Mesothelial cell of epicardium (in vitro differentiated cells): Measurements from ENCODE around the gene NAP1L3. TPM values are rescaled to one million over a fixed set of nuclear protein-coding genes. Genes with fewer than 3 reads are reported as not detected.

ENCODE experiments used
- DNase-seq, 2 experiments: peaks; one replicate each; pipeline ENCODE4 v3.0.0; 2021; ENCODE audit warnings: low spot score in 2 of 2; ENCODE audit not compliant: unreplicated experiment in 2 of 2
- H3K27ac Mint-ChIP-seq: 2 replicates; pipeline ENCODE4 v1.8.0; 2021; ENCODE audit warnings: mixed read lengths
- H3K27me3 Mint-ChIP-seq: 2 replicates; pipeline ENCODE4 v1.8.0; 2021; ENCODE audit warnings: low read depth, mixed read lengths
- H3K36me3 Mint-ChIP-seq: 2 replicates; pipeline ENCODE4 v1.8.0; 2021; ENCODE audit warnings: mixed read lengths
- H3K4me1 Mint-ChIP-seq: 2 replicates; pipeline ENCODE4 v1.8.0; 2021; ENCODE audit warnings: mixed read lengths
- H3K4me3 Mint-ChIP-seq: 2 replicates; pipeline ENCODE4 v1.8.0; 2021; ENCODE audit warnings: mild to moderate bottlenecking, moderate library complexity, mixed read lengths
- H3K9me3 Mint-ChIP-seq: 2 replicates; pipeline ENCODE4 v1.8.0; 2021; ENCODE audit warnings: mixed read lengths
- total RNA-seq: library from RNA; stranded (reverse); gene quantifications from 3 replicates; pipeline ENCODE4 v1.2.1, GENCODE V29; 2021
- TF ChIP-seq, protein P1 (sequence below): fragments of 200-600 bp; sonication (generic); IDR thresholded peaks from one replicate; pipeline ENCODE4 v1.5.0; 2021; ENCODE audit warnings: antibody characterized with exemption; ENCODE audit not compliant: unreplicated experiment

NAP1L3 gene
- total RNA-seq, 1 donor from 2014 or later = 25.4 TPM

- no peak for DNase-seq
- Mint-ChIP-seq H3K4me1 (no peaks in the 10 kb centered on the region), H3K36me3 (no peaks in the 10 kb centered on the region), H3K4me3 (no peak overlapping the region), H3K27me3 (peaks cover 4% of the 10 kb centered on the region), H3K9me3 (no peaks in the 10 kb centered on the region), H3K27ac (no peak overlapping the region)
- TF ChIP-seq, protein P1, sequence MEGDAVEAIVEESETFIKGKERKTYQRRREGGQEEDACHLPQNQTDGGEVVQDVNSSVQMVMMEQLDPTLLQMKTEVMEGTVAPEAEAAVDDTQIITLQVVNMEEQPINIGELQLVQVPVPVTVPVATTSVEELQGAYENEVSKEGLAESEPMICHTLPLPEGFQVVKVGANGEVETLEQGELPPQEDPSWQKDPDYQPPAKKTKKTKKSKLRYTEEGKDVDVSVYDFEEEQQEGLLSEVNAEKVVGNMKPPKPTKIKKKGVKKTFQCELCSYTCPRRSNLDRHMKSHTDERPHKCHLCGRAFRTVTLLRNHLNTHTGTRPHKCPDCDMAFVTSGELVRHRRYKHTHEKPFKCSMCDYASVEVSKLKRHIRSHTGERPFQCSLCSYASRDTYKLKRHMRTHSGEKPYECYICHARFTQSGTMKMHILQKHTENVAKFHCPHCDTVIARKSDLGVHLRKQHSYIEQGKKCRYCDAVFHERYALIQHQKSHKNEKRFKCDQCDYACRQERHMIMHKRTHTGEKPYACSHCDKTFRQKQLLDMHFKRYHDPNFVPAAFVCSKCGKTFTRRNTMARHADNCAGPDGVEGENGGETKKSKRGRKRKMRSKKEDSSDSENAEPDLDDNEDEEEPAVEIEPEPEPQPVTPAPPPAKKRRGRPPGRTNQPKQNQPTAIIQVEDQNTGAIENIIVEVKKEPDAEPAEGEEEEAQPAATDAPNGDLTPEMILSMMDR = no peak
Observed at GRCh38 chrX:93660575-93660974, 12.8 kb downstream of the NAP1L3 start.

- no peaks in the 10 kb centered on the region for H3K27me3 Mint-ChIP-seq
Observed at GRCh38 chrX:93649381-93649780, 24.0 kb downstream of the NAP1L3 start.

DNA sequence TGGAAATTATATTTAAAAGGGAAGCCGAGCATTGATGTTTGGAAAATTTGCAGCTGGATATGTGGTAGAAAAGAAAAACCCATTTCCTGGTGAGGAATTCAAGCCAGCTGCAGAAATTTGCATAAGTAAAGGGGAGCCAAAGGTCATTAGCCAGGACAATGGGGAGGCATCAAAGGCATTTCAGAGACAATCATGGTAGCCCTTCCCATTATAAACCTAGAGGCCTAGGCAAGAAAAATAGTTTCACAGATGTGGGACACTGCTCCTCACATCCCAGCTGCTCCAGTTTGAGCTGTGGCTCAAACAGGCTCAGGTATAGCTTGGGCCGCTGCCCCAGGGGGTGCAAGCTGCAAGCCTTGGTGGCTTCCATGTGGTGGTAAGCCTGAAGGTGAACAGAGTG, 35.8 kb downstream of the NAP1L3 start:
- H3K4me1 Mint-ChIP-seq = no peaks in the 10 kb centered on the region
- no peak for DNase-seq
- no peaks in the 10 kb centered on the region for H3K27me3 Mint-ChIP-seq
- TF ChIP-seq, protein P1 = no peak
- no peaks in the 10 kb centered on the region for H3K36me3 Mint-ChIP-seq
- peaks cover 8% of the 10 kb centered on the region for H3K9me3 Mint-ChIP-seq
- no peak overlapping the region for H3K4me3 Mint-ChIP-seq
- H3K27ac Mint-ChIP-seq = no peak overlapping the region

More at GRCh38 chrX:93649381-93649780, 24.0 kb downstream of the NAP1L3 start:
- Mint-ChIP-seq H3K4me1 (no peaks in the 10 kb centered on the region), H3K4me3 (no peak overlapping the region), H3K27ac (no peak overlapping the region), H3K9me3 (peaks cover 50% of the 10 kb centered on the region), H3K36me3 (no peaks in the 10 kb centered on the region)
- no peak for DNase-seq
- TF ChIP-seq, protein P1 = no peak

Other genes with a start within 250 kb of the NAP1L3 start
- gene FAM133A, start 628 bp upstream of the NAP1L3 start, total RNA-seq = 0.57 to 0.98 TPM (median 0.89 TPM) in 3 replicates